ENCODE measurements around the gene ESPN. TPM values are rescaled to one million over a fixed set of nuclear protein-coding genes. Genes with fewer than 3 reads are reported as not detected.

Gene ESPN
- polyA plus RNA-seq, 1 donor (not counting 4 experiments of a cell fraction or from before 2014, with no cell fraction given), result 0.47 TPM

DNA sequence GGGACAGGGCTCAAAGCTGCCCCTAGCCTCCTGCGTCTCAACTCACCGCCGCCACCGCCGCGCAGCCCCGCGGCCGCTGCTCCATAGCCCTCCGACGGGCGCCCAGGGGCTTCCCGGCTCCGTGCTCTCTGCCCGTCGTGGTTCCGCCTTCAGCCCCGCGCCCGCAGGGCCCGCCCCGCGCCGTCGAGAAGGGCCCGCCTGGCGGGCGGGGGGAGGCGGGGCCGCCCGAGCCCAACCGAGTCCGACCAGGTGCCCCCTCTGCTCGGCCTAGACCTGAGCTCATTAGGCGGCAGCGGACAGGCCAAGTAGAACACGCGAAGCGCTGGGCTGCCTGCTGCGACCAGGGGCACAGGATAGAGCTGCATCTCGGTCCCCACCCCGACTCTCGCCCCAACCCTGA lies 41.4 kb downstream of the ESPN start, which contains the start of gene TNFRSF25:
TNFRSF25 (minus strand) TSS at position 151 of the 400 bp plus-strand sequence; CDS start at position 85, 66 bp downstream.
- H4K20me1 ChIP-seq (ENCODE audit: control insufficient read depth, extremely low read depth, insufficient read depth, low read length), result no peaks in the 10 kb centered on the region
- dilution Hi-C loops (cut with MboI; ENCODE audit: extremely low pct_ligation_motif_present, low sequenced_read_pairs), result no loop called here
- no peak within 1 kb of the TSS for H3K4me2 ChIP-seq (ENCODE audit: control insufficient read depth, extremely low read depth, insufficient read depth, low read depth, low read length)
- TF ChIP-seq EZH2 (IDR thresholded peaks at IDR 0.05; ENCODE audit: low read length), result no peak
- TF ChIP-seq, protein P1, sequence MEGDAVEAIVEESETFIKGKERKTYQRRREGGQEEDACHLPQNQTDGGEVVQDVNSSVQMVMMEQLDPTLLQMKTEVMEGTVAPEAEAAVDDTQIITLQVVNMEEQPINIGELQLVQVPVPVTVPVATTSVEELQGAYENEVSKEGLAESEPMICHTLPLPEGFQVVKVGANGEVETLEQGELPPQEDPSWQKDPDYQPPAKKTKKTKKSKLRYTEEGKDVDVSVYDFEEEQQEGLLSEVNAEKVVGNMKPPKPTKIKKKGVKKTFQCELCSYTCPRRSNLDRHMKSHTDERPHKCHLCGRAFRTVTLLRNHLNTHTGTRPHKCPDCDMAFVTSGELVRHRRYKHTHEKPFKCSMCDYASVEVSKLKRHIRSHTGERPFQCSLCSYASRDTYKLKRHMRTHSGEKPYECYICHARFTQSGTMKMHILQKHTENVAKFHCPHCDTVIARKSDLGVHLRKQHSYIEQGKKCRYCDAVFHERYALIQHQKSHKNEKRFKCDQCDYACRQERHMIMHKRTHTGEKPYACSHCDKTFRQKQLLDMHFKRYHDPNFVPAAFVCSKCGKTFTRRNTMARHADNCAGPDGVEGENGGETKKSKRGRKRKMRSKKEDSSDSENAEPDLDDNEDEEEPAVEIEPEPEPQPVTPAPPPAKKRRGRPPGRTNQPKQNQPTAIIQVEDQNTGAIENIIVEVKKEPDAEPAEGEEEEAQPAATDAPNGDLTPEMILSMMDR (optimal IDR thresholded peaks at IDR 0.05 in 1 of 3, IDR thresholded peaks at IDR 0.05 in 1 of 3, conservative IDR thresholded peaks at IDR 0.05 in 1 of 3; ENCODE audit: extremely low read depth in 1 of 3, insufficient read depth in 2 of 3, low read length in 3 of 3), result no peak
- no peak within 1 kb of the TSS for H2AFZ ChIP-seq (ENCODE audit: control insufficient read depth, low read length)
- H3K9me1 ChIP-seq (ENCODE audit: control insufficient read depth, extremely low read depth, insufficient read depth, low read length), result no peaks in the 10 kb centered on the region
- H3K4me3 ChIP-seq (ENCODE audit: control insufficient read depth in 2 of 3, extremely low read depth in 1 of 3, insufficient read depth in 2 of 3, low read depth in 1 of 3, low read length in 3 of 3), result no peak within 1 kb of the TSS
- H3K27me3 ChIP-seq (ENCODE audit: control insufficient read depth, extremely low read depth, insufficient read depth, low read length), result no peaks in the 10 kb centered on the region
- no peaks in the 10 kb centered on the region for H3K79me2 ChIP-seq (ENCODE audit: control insufficient read depth, insufficient read depth, low read length)
- H3K36me3 ChIP-seq (ENCODE audit: control insufficient read depth in 2 of 2, extremely low read depth in 1 of 2, insufficient read depth in 2 of 2, low read length in 2 of 2), result peaks cover 52 to 66% of the 10 kb centered on the region in 2 experiments
- H3K27ac ChIP-seq (ENCODE audit: control insufficient read depth, insufficient read depth, low read length), result no peak within 1 kb of the TSS
- no peaks in the 10 kb centered on the region for H3K9me3 ChIP-seq (ENCODE audit: control insufficient read depth, low read depth, low read length)
- DNase-seq (ENCODE audit: low read depth, low spot score) (no peak), FAIRE-seq (no peak)
- peaks cover under 1% of the 10 kb centered on the region for H3K4me1 ChIP-seq (ENCODE audit: control insufficient read depth, extremely low read depth, insufficient read depth, low read length)
- H3K9ac ChIP-seq (ENCODE audit: control insufficient read depth, extremely low read depth, insufficient read depth, low read length), result no peak within 1 kb of the TSS

- Histone ChIP-seq H3K4me1 (ENCODE audit: control insufficient read depth, extremely low read depth, insufficient read depth, low read length) (peaks cover 5% of the 10 kb centered on the region), H3K27ac (ENCODE audit: control insufficient read depth, insufficient read depth, low read length) (no peak overlapping the region), H3K27me3 (ENCODE audit: control insufficient read depth, extremely low read depth, insufficient read depth, low read length) (no peaks in the 10 kb centered on the region), H4K20me1 (ENCODE audit: control insufficient read depth, extremely low read depth, insufficient read depth, low read length) (no peaks in the 10 kb centered on the region), H3K36me3 (ENCODE audit: control insufficient read depth in 2 of 2, extremely low read depth in 1 of 2, insufficient read depth in 2 of 2, low read length in 2 of 2) (peaks cover 46 to 63% of the 10 kb centered on the region in 2 experiments), H3K4me2 (ENCODE audit: control insufficient read depth, extremely low read depth, insufficient read depth, low read depth, low read length) (no peak overlapping the region), H3K9ac (ENCODE audit: control insufficient read depth, extremely low read depth, insufficient read depth, low read length) (no peak overlapping the region), H3K9me3 (ENCODE audit: control insufficient read depth, low read depth, low read length) (no peaks in the 10 kb centered on the region), H3K4me3 (ENCODE audit: control insufficient read depth in 2 of 3, extremely low read depth in 1 of 3, insufficient read depth in 2 of 3, low read depth in 1 of 3, low read length in 3 of 3) (no peak overlapping the region), H2AFZ (ENCODE audit: control insufficient read depth, low read length) (no peak overlapping the region), H3K9me1 (ENCODE audit: control insufficient read depth, extremely low read depth, insufficient read depth, low read length) (no peaks in the 10 kb centered on the region), H3K79me2 (ENCODE audit: control insufficient read depth, insufficient read depth, low read length) (no peaks in the 10 kb centered on the region)
- FAIRE-seq (no peak), DNase-seq (ENCODE audit: low read depth, low spot score) (no peak)
- no peak for TF ChIP-seq EZH2 (IDR thresholded peaks at IDR 0.05; ENCODE audit: low read length)
- TF ChIP-seq, protein P1 (optimal IDR thresholded peaks at IDR 0.05 in 1 of 3, IDR thresholded peaks at IDR 0.05 in 1 of 3, conservative IDR thresholded peaks at IDR 0.05 in 1 of 3; ENCODE audit: extremely low read depth in 1 of 3, insufficient read depth in 2 of 3, low read length in 3 of 3), result no peak
- dilution Hi-C loops (cut with MboI; ENCODE audit: extremely low pct_ligation_motif_present, low sequenced_read_pairs), result no loop called here
Observed at GRCh38 chr1:6466751-6467150, 42.2 kb downstream of the ESPN start.
